HepG2 (cell line): ENCODE measurements around the gene CNR2. TPM values are rescaled to one million over a fixed set of nuclear protein-coding genes. Genes with fewer than 3 reads are reported as not detected.

Experiments used
- ATF7 ChIP-seq, 2 experiments: fragments of 450-650 bp in 1 of 2; sonication (generic) in 1 of 2; formaldehyde crosslinking in 1 of 2; IDR thresholded peaks; 2 replicates each; pipeline versions ENCODE4 v1.4.0 to v1.6.1; 2016 to 2020; ENCODE audit warnings: antibody characterized with exemption in 1 of 2, mild to moderate bottlenecking in 1 of 2, missing genetic modification reagents in 1 of 2
- BCL6 ChIP-seq: IDR thresholded peaks from 2 replicates; pipeline ENCODE4 v1.6.1; 2016; ENCODE audit warnings: missing genetic modification reagents, missing compliant biosample characterization
- BRF2 ChIP-seq: sonication (generic); formaldehyde crosslinking; IDR thresholded peaks from 2 replicates; pipeline ENCODE4 v1.8.1; 2022; ENCODE audit warnings: mild to moderate bottlenecking, missing genetic modification reagents
- CBX1 ChIP-seq: IDR thresholded peaks from one replicate; pipeline ENCODE4 v1.6.1; 2016; ENCODE audit warnings: antibody characterized with exemption, low read depth
- FOXA3 ChIP-seq: IDR thresholded peaks from 2 replicates; pipeline ENCODE4 v1.6.1; 2016; ENCODE audit warnings: missing genetic modification reagents, missing compliant biosample characterization
- FOXJ3 ChIP-seq: sonication (generic); formaldehyde crosslinking; IDR thresholded peaks from 2 replicates; pipeline ENCODE4 v1.4.0; 2020; ENCODE audit warnings: missing genetic modification reagents, mild to moderate bottlenecking, borderline replicate concordance
- GATA4 ChIP-seq: sonication (generic); IDR thresholded peaks from 2 replicates; pipeline ENCODE4 v1.6.1; 2016; ENCODE audit warnings: antibody characterized with exemption, low read depth, borderline replicate concordance
- GFI1 ChIP-seq: sonication (generic); formaldehyde crosslinking; IDR thresholded peaks from 2 replicates; pipeline ENCODE4 v1.5.0; 2020; ENCODE audit warnings: missing genetic modification reagents, mild to moderate bottlenecking, borderline replicate concordance
- HNF4G ChIP-seq, 2 experiments: sonication (generic) in 1 of 2; formaldehyde crosslinking in 1 of 2; IDR thresholded peaks; 2 replicates each; pipeline versions ENCODE4 v1.4.0 to v1.6.1; 2011 to 2020; ENCODE audit warnings: borderline replicate concordance in 2 of 2, low read depth in 2 of 2, mild to moderate bottlenecking in 2 of 2, low read length in 1 of 2, missing genetic modification reagents in 1 of 2, moderate library complexity in 1 of 2
- JARID2 ChIP-seq: sonication (generic); formaldehyde crosslinking; IDR thresholded peaks from 2 replicates; pipeline ENCODE4 v1.8.1; 2023; ENCODE audit warnings: missing genetic modification reagents, inconsistent platforms; ENCODE audit not compliant: insufficient replicate concordance
- JUN ChIP-seq: sonication (generic); formaldehyde crosslinking; IDR thresholded peaks from 2 replicates; pipeline ENCODE4 v1.4.0; 2020; ENCODE audit warnings: mild to moderate bottlenecking, missing genetic modification reagents
- KDM5B ChIP-seq: sonication (generic); formaldehyde crosslinking; IDR thresholded peaks from 2 replicates; pipeline ENCODE4 v1.4.0; 2020; ENCODE audit warnings: missing genetic modification reagents, mild to moderate bottlenecking, borderline replicate concordance
- NFAT5 ChIP-seq: sonication (generic); formaldehyde crosslinking; IDR thresholded peaks from 2 replicates; pipeline ENCODE4 v1.4.0; 2020; ENCODE audit warnings: missing genetic modification reagents
- SKI ChIP-seq: fragments of 450-650 bp; IDR thresholded peaks from one replicate; pipeline ENCODE4 v1.6.1; 2018; ENCODE audit warnings: mild to moderate bottlenecking; ENCODE audit not compliant: partially characterized antibody
- TSC22D2 ChIP-seq: sonication (generic); formaldehyde crosslinking; IDR thresholded peaks from 2 replicates; pipeline ENCODE4 v1.5.1; 2020; ENCODE audit warnings: missing genetic modification reagents, mild to moderate bottlenecking, borderline replicate concordance
- U2AF1 ChIP-seq: fragments of 200-400 bp; formaldehyde crosslinking; optimal IDR thresholded peaks from 2 replicates; pipeline ENCODE3; 2017; ENCODE audit warnings: mild to moderate bottlenecking, low read depth, low read length
- ZNF333 ChIP-seq: sonication (generic); formaldehyde crosslinking; IDR thresholded peaks from 2 replicates; pipeline ENCODE4 v1.4.0; 2020; ENCODE audit warnings: mild to moderate bottlenecking, missing genetic modification reagents, borderline replicate concordance
- ZNF747 ChIP-seq: sonication (generic); formaldehyde crosslinking; IDR thresholded peaks from 2 replicates; pipeline ENCODE4 v1.8.1; 2023; ENCODE audit warnings: missing genetic modification reagents, mild to moderate bottlenecking, borderline replicate concordance
- polyA plus RNA-seq, 8 experiments: library from polyadenylated mRNA; depleted of rRNA in 3 of 8; stranded (reverse) in 7 of 8; unstranded in 1 of 8; fragments of >200 nt; fragmentation: Illumina TruSeq in 4 of 8; extraction: Trizol in 4 of 8; gene quantifications; 2 replicates each; pipeline versions ENCODE4 v1.2.1 to v1.2.3, GENCODE V29; 2011 to 2016; ENCODE audit warnings: low read depth in 4 of 8, missing spikeins in 1 of 8, mixed read lengths in 1 of 8; ENCODE audit not compliant: insufficient read depth in 1 of 8
- total RNA-seq, 5 experiments: library from RNA; depleted of rRNA; stranded (reverse); fragments of >200 nt; fragmentation: Illumina TruSeq; extraction: Trizol; gene quantifications; 2 replicates each; pipeline ENCODE4 v1.2.3, GENCODE V29; 2016; ENCODE audit warnings: low read depth in 1 of 5
- TF ChIP-seq, protein P1 (sequence below): sonication (generic); formaldehyde crosslinking; IDR thresholded peaks from 2 replicates; pipeline ENCODE4 v1.5.1; 2020; ENCODE audit warnings: missing genetic modification reagents, mild to moderate bottlenecking, borderline replicate concordance

CNR2 gene
- total and polyA plus RNA-seq, 2 of the 13 experiments (the other 11 are each of a cell fraction or from before 2014, with no cell fraction given): not detected

GRCh38 chr1:23959461-23960290 is 46.5 kb upstream of the CNR2 start, which contains the start of gene PNRC2 (continued):
- TF ChIP-seq, protein P1, sequence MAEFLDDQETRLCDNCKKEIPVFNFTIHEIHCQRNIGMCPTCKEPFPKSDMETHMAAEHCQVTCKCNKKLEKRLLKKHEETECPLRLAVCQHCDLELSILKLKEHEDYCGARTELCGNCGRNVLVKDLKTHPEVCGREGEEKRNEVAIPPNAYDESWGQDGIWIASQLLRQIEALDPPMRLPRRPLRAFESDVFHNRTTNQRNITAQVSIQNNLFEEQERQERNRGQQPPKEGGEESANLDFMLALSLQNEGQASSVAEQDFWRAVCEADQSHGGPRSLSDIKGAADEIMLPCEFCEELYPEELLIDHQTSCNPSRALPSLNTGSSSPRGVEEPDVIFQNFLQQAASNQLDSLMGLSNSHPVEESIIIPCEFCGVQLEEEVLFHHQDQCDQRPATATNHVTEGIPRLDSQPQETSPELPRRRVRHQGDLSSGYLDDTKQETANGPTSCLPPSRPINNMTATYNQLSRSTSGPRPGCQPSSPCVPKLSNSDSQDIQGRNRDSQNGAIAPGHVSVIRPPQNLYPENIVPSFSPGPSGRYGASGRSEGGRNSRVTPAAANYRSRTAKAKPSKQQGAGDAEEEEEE (CRISPR knock-in tag): no peak
- TF ChIP-seq GFI1 (peak; percentile 39; the same call in 1 of the 2 replicates), ZNF333 (CRISPR knock-in tag) (0 out of 2 replicates have a peak, but pooled peaks have one; percentile 53), ZNF747 (CRISPR knock-in tag) (no peak; the same call in none of the 2 replicates), KDM5B (peak; percentile 89; the same call in 1 of the 2 replicates), GATA4 (peak; percentile 53; the same call in 1 of the 2 replicates), SKI (no peak), BCL6 (peak; percentile 38; the same call in 1 of the 2 replicates), TSC22D2 (CRISPR knock-in tag) (peak; percentile 91), U2AF1 (no peak), HNF4G (IDR thresholded peaks at IDR 0.05; ENCODE audit: borderline replicate concordance, low read depth, low read length) (no peak), HNF4G (CRISPR knock-in tag; IDR thresholded peaks at IDR 0.05; ENCODE audit: borderline replicate concordance, low read depth) (no peak), NFAT5 (no peak; the same call in 1 of the 2 replicates), JUN (CRISPR knock-in tag) (0 out of 2 replicates have a peak, but pooled peaks have one; percentile 51), FOXA3 (CRISPR knock-in tag) (peak; percentile 29; the same call in 1 of the 2 replicates), ATF7 (IDR thresholded peaks at IDR 0.05) (no peak), ATF7 (CRISPR knock-in tag; IDR thresholded peaks at IDR 0.05) (peak; percentile 23; the same call in 1 of the 2 replicates), JARID2 (CRISPR knock-in tag) (peak; percentile 92), FOXJ3 (no peak), CBX1 (peak; percentile 40), BRF2 (CRISPR knock-in tag) (peak; percentile 74; the same call in 1 of the 2 replicates)
